Peyer's patch (tissue), 4 donors: ENCODE results near the gene CADPS. TPM values are rescaled to one million over a fixed set of nuclear protein-coding genes. Genes with fewer than 3 reads are reported as not detected.

Source experiments
- DNase-seq, 3 donors: peaks; one replicate each; pipeline ENCODE4 v3.0.0-alpha.2; 2017 to 2019
- H3K27ac ChIP-seq, 4 donors: fragments of 200-600 bp; sonication (generic); one replicate each; pipeline ENCODE4 v1.5.1; 2016 to 2019
- H3K27me3 ChIP-seq, 2 donors: fragments of 200-600 bp; sonication (generic); one replicate each; pipeline ENCODE4 v1.5.1; 2019
- H3K36me3 ChIP-seq, 3 donors: fragments of 200-600 bp; sonication (generic); one replicate each; pipeline ENCODE4 v1.5.1; 2016 to 2019
- H3K4me1 ChIP-seq, 4 donors: fragments of 200-600 bp; sonication (generic); one replicate each; pipeline ENCODE4 v1.5.1; 2016 to 2019
- H3K4me3 ChIP-seq, 4 donors: fragments of 200-600 bp; sonication (generic); 1 replicate in 3 of 4; 2 replicates in 1 of 4; pipeline ENCODE4 v1.5.1; 2016 to 2019; ENCODE audit warnings: mild to moderate bottlenecking in 1 of 4
- H3K9me3 ChIP-seq, 4 donors: fragments of 200-600 bp; sonication (generic); one replicate each; pipeline ENCODE4 v1.5.1; 2016 to 2019; ENCODE audit warnings: mild to moderate bottlenecking in 1 of 4
- POLR2A ChIP-seq, 2 donors: fragments of 450-650 bp; IDR thresholded peaks; one replicate each; pipeline ENCODE4 v1.5.1; 2017; ENCODE audit warnings: antibody characterized with exemption in 2 of 2, mild to moderate bottlenecking in 2 of 2, moderate library complexity in 2 of 2
- total RNA-seq, 4 donors: library from RNA; depleted of rRNA; stranded (reverse); fragments of >200 nt; gene quantifications; one replicate each; pipeline ENCODE4 v1.1.0, GENCODE V29; 2016
- TF ChIP-seq, protein P1 (sequence below), 6 experiments: fragments of 450-650 bp in 4 of 6; fragments of 200-600 bp in 2 of 6; sonication (generic) in 1 of 6; IDR thresholded peaks; one replicate each; pipeline ENCODE4 v1.5.1; 2017 to 2019; ENCODE audit warnings: antibody characterized with exemption in 6 of 6, mild to moderate bottlenecking in 3 of 6, moderate library complexity in 1 of 6

CADPS gene
- total RNA-seq, 4 donors from 2014 or later = 6.4 to 29.7 (median 18.1) TPM

DNA sequence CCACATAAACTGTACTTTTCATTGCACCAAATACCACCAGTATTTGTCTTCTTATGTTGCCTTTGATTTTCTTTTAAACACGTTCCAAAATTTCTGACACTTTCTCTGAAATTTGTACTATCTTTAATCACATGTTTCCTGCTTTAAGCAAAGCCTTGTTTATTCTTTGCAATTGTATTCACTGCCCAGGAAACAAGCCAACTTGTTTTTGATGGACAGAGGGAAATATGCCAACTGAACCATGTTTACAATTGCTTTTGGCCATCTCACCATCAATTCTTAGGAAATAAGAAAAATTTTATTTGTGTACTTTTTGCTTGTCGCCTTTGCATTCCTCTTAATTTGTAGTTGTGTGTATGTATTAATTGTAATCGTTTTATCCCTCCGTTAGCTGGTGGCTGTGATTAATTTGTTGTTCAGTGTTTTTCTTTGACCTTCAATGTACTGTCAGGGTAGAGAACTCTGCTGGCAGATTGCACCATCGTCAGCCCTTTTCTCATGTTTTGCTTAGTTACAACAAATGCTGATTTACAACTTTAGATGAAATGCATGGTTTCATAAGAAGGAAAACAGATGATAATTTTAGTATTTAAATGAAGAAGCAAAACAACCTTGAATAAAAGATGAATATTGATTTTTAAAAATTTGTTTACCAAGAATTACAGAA is 482.5 kb downstream of the CADPS start:
- no peak for DNase-seq
- TF ChIP-seq POLR2A (IDR thresholded peaks at IDR 0.05) = no peak
- TF ChIP-seq, protein P1, sequence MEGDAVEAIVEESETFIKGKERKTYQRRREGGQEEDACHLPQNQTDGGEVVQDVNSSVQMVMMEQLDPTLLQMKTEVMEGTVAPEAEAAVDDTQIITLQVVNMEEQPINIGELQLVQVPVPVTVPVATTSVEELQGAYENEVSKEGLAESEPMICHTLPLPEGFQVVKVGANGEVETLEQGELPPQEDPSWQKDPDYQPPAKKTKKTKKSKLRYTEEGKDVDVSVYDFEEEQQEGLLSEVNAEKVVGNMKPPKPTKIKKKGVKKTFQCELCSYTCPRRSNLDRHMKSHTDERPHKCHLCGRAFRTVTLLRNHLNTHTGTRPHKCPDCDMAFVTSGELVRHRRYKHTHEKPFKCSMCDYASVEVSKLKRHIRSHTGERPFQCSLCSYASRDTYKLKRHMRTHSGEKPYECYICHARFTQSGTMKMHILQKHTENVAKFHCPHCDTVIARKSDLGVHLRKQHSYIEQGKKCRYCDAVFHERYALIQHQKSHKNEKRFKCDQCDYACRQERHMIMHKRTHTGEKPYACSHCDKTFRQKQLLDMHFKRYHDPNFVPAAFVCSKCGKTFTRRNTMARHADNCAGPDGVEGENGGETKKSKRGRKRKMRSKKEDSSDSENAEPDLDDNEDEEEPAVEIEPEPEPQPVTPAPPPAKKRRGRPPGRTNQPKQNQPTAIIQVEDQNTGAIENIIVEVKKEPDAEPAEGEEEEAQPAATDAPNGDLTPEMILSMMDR (IDR thresholded peaks at IDR 0.05) = no peak
- H3K9me3 ChIP-seq = no peaks in the 10 kb centered on the region
- no peaks in the 10 kb centered on the region for H3K4me1 ChIP-seq
- no peaks in the 10 kb centered on the region for H3K27me3 ChIP-seq
- no peaks in the 10 kb centered on the region for H3K36me3 ChIP-seq
- no peak overlapping the region for H3K4me3 ChIP-seq
- no peak overlapping the region for H3K27ac ChIP-seq

DNA sequence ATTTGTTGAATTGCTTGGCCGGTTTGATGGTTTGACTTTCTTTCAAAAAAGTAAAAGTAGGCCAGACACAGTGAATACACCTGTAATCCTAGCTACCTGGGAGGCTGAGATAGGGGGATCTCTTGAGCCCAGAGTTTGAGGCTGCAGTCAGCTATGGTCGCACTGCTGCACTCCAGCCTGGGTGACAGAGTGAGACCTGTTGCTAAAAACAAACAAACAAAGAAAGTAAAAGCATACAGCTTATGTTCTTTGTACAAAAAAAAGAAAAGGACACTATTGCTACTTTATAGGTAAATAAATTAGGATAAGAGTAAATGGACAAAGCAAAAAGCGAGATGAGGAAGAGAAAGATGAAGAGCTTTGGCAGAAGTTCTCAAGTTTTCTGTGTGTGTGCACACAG is 488.0 kb downstream of the CADPS start:
- Histone ChIP-seq H3K4me3 (no peak overlapping the region), H3K9me3 (no peaks in the 10 kb centered on the region), H3K27me3 (no peaks in the 10 kb centered on the region), H3K27ac (no peak overlapping the region), H3K4me1 (no peaks in the 10 kb centered on the region), H3K36me3 (no peaks in the 10 kb centered on the region)
- DNase-seq = no peak
- TF ChIP-seq, protein P1 (IDR thresholded peaks at IDR 0.05) = no peak
- no peak for TF ChIP-seq POLR2A (IDR thresholded peaks at IDR 0.05)

DNA sequence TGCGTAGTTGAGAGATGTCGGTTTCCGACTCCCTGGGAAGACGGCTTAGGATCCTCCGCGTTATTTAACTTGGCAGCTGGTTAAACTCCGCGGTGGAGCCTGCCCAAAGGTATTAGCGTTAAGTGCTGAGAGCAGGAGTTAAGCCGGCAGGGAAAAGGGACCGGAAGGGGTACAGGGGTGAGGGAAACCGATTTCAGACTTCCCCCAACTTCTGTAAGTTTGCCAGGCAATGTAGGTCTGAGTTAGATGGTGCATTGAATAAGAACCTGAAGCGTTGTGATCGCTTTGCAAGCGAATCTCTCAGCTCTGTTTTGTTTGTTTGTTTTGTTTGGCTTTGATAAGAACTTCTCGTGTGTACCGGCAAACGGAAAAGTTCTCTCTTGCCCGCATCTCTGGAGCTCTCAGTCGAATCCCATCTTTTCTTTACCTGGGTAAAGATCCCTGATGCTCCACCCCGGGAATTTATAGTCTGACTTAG is 495.9 kb downstream of the CADPS start:
- no peaks in the 10 kb centered on the region for H3K9me3 ChIP-seq
- no peak overlapping the region for H3K27ac ChIP-seq
- no peak overlapping the region for H3K4me3 ChIP-seq
- H3K36me3 ChIP-seq = no peaks in the 10 kb centered on the region
- H3K27me3 ChIP-seq = peaks cover 0 to 14% of the 10 kb centered on the region in 2 donors
- TF ChIP-seq, protein P1 (IDR thresholded peaks at IDR 0.05) = no peak
- no peak for TF ChIP-seq POLR2A (IDR thresholded peaks at IDR 0.05)
- DNase-seq = no peak
- no peaks in the 10 kb centered on the region for H3K4me1 ChIP-seq

DNA sequence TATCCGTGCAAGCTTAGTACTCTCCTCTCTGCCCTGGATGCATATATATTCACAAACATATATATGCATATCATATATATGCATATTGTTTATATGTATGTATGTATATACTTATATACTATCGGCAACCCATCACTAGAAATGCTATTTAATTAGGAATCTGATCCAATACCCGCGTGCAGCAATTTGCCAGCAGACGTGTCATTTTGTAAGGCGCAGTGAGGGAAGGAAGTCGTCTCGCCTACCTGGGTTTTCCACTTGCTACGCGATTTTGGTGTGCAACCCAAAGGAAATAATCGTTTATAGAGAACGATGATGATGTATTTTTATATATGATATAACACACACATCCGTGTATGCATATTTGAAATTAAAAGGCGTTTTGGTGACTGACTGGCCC is 496.3 kb downstream of the CADPS start:
- DNase-seq = no peak
- Histone ChIP-seq H3K27ac (no peak overlapping the region), H3K9me3 (no peaks in the 10 kb centered on the region), H3K4me3 (no peak overlapping the region), H3K4me1 (no peaks in the 10 kb centered on the region), H3K27me3 (peaks cover 0 to 14% of the 10 kb centered on the region in 2 donors), H3K36me3 (no peaks in the 10 kb centered on the region)
- no peak for TF ChIP-seq POLR2A (IDR thresholded peaks at IDR 0.05)
- TF ChIP-seq, protein P1 (IDR thresholded peaks at IDR 0.05) = no peak

DNA sequence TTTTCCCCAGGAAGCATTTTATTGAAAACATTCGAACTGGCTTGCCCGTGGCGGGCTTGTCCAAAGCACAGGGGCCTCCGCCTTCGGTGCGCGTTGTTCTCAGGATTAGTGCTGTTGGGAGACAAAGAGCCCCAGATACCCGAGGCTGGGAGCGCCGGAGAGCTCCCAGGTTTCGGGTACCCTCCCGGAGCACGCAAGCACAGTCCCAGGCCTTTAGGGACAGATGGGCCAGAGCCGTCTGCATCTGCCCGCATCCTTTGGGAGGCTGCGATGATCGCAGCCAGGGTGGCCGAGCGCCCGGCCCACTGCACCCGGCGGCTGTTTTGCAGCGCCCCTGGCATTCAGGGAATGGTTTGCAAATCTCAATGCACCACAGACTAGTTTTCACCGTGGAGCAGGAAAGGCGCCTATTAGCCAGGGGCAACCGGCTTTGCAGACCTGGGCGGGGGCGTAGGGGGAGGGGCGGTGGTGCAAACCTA is 496.9 kb downstream of the CADPS start:
- no peak overlapping the region for H3K4me3 ChIP-seq
- no peak for TF ChIP-seq POLR2A (IDR thresholded peaks at IDR 0.05)
- peaks cover 0 to 14% of the 10 kb centered on the region in 2 donors for H3K27me3 ChIP-seq
- no peaks in the 10 kb centered on the region for H3K9me3 ChIP-seq
- no peak overlapping the region for H3K27ac ChIP-seq
- no peak for DNase-seq
- H3K36me3 ChIP-seq = no peaks in the 10 kb centered on the region
- H3K4me1 ChIP-seq = no peaks in the 10 kb centered on the region
